Stomach (tissue), 4 donors: Measurements from ENCODE around the gene HDLBP.

Source experiments
- POLR2A ChIP-seq, 4 donors: fragments of 450-650 bp; IDR thresholded peaks; one replicate each; pipeline ENCODE4 v1.6.1; 2016; ENCODE audit warnings: antibody characterized with exemption in 4 of 4, control low read depth in 2 of 4, mild to moderate bottlenecking in 1 of 4, moderate library complexity in 1 of 4
- TF ChIP-seq, protein P1 (sequence below), 7 experiments: fragments of 450-650 bp in 4 of 7; fragments of 200-600 bp in 3 of 7; sonication (generic) in 3 of 7; IDR thresholded peaks; one replicate each; pipeline ENCODE4 v1.5.1; 2016 to 2019; ENCODE audit warnings: antibody characterized with exemption in 7 of 7, control low read depth in 2 of 7, mild to moderate bottlenecking in 1 of 7

DNA sequence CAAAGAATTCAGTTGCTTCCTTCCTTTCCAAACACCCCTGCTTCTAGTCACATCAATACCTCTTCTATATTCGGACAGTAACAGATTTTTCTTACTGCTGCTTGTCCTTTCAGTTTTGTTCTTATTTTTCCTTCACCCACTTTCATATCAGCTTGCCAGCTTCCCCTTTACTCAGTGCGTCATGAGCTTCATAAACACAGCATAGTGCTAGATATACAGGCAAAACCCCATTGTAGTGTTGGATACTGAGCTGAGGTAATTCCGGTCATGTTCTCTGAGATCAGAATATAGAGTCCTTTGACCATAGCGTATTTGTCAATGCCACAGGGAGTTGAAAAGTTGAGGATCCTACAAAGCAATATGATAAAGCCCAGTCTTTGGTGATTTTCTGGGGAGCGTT is 43.0 kb upstream of the HDLBP start:
- TF ChIP-seq, protein P1, sequence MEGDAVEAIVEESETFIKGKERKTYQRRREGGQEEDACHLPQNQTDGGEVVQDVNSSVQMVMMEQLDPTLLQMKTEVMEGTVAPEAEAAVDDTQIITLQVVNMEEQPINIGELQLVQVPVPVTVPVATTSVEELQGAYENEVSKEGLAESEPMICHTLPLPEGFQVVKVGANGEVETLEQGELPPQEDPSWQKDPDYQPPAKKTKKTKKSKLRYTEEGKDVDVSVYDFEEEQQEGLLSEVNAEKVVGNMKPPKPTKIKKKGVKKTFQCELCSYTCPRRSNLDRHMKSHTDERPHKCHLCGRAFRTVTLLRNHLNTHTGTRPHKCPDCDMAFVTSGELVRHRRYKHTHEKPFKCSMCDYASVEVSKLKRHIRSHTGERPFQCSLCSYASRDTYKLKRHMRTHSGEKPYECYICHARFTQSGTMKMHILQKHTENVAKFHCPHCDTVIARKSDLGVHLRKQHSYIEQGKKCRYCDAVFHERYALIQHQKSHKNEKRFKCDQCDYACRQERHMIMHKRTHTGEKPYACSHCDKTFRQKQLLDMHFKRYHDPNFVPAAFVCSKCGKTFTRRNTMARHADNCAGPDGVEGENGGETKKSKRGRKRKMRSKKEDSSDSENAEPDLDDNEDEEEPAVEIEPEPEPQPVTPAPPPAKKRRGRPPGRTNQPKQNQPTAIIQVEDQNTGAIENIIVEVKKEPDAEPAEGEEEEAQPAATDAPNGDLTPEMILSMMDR (IDR thresholded peaks at IDR 0.05): no peak
- TF ChIP-seq POLR2A (IDR thresholded peaks at IDR 0.05): no peak
